Progenitor cell of endocrine pancreas (in vitro differentiated cells): ENCODE data around the gene EML4. TPM values are rescaled to one million over a fixed set of nuclear protein-coding genes. Genes with fewer than 3 reads are reported as not detected.

ENCODE experiments used
- DNase-seq: peaks from one replicate; pipeline ENCODE4 v3.0.0; 2021; ENCODE audit warnings: low spot score; ENCODE audit not compliant: unreplicated experiment
- H3K27ac Mint-ChIP-seq: 2 replicates; pipeline ENCODE4 v1.8.0; 2021; ENCODE audit warnings: mild to moderate bottlenecking, moderate library complexity, mixed read lengths
- H3K27me3 Mint-ChIP-seq: 2 replicates; pipeline ENCODE4 v1.8.0; 2021; ENCODE audit warnings: mixed read lengths
- H3K36me3 Mint-ChIP-seq: 2 replicates; pipeline ENCODE4 v1.8.0; 2022; ENCODE audit warnings: mixed read lengths; ENCODE audit not compliant: insufficient read depth
- H3K4me1 Mint-ChIP-seq: 2 replicates; pipeline ENCODE4 v1.8.0; 2021; ENCODE audit warnings: low read depth, mixed read lengths
- H3K4me3 Mint-ChIP-seq: 2 replicates; pipeline ENCODE4 v1.8.0; 2021; ENCODE audit warnings: low read depth, mild to moderate bottlenecking, moderate library complexity, mixed read lengths
- H3K9me3 Mint-ChIP-seq: 2 replicates; pipeline ENCODE4 v1.8.0; 2021; ENCODE audit warnings: low read depth, mixed read lengths
- CTCF ChIP-seq: fragments of 200-600 bp; sonication (generic); IDR thresholded peaks from one replicate; pipeline ENCODE4 v1.5.0; 2021; ENCODE audit warnings: antibody characterized with exemption, mild to moderate bottlenecking; ENCODE audit not compliant: unreplicated experiment
- total RNA-seq: library from RNA; stranded (reverse); gene quantifications from 2 replicates; pipeline ENCODE4 v1.2.1, GENCODE V29; 2021

EML4 gene
- total RNA-seq, 1 donor from 2014 or later: 75.7 TPM

- Mint-ChIP-seq H3K27ac (no peak overlapping the region), H3K4me3 (no peak overlapping the region), H3K27me3 (no peaks in the 10 kb centered on the region), H3K36me3 (no peaks in the 10 kb centered on the region), H3K4me1 (peaks cover 9% of the 10 kb centered on the region), H3K9me3 (peaks cover 3% of the 10 kb centered on the region)
- no peak for DNase-seq
- no peak for TF ChIP-seq CTCF
Observed at GRCh38 chr2:42199626-42200025, 30.5 kb downstream of the EML4 start.

GRCh38 chr2:42200926-42201855 lies 32.0 kb downstream of the EML4 start:
- H3K36me3 Mint-ChIP-seq: no peaks in the 10 kb centered on the region
- TF ChIP-seq CTCF: no peak
- DNase-seq: no peak
- H3K27ac Mint-ChIP-seq: no peak overlapping the region
- H3K27me3 Mint-ChIP-seq: no peaks in the 10 kb centered on the region
- peaks cover 3% of the 10 kb centered on the region for H3K9me3 Mint-ChIP-seq
- peaks cover 9% of the 10 kb centered on the region for H3K4me1 Mint-ChIP-seq
- no peak overlapping the region for H3K4me3 Mint-ChIP-seq

- H3K27me3 Mint-ChIP-seq: no peaks in the 10 kb centered on the region
- no peaks in the 10 kb centered on the region for H3K36me3 Mint-ChIP-seq
- no peak overlapping the region for H3K27ac Mint-ChIP-seq
- peaks cover 3% of the 10 kb centered on the region for H3K9me3 Mint-ChIP-seq
- peaks cover 2% of the 10 kb centered on the region for H3K4me1 Mint-ChIP-seq
- DNase-seq: no peak
- no peak overlapping the region for H3K4me3 Mint-ChIP-seq
- no peak for TF ChIP-seq CTCF
Observed at GRCh38 chr2:42202634-42203008, 33.5 kb downstream of the EML4 start.

DNA sequence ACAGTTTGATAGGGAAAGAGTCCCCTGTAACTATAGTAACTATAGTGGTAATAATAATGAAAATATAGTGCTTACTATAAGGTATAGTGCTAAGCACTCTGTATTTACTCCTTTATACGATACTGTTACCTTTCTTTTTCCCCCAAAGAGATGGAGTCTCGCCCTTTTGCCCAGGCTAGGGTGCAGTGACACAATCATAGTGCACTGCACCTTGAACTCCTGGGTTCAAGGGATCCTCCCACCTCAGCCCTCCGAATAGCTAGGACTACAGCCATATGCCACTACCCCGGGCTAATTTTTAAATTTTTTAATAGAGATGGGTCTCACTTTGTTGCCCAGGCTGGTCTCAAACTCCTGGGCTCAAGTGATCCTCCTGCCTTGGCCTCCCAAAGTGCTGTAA lies 34.6 kb downstream of the EML4 start:
- Mint-ChIP-seq H3K4me1 (peaks cover 2% of the 10 kb centered on the region), H3K4me3 (no peak overlapping the region), H3K36me3 (no peaks in the 10 kb centered on the region), H3K9me3 (peaks cover under 1% of the 10 kb centered on the region), H3K27ac (no peak overlapping the region), H3K27me3 (no peaks in the 10 kb centered on the region)
- DNase-seq: no peak
- no peak for TF ChIP-seq CTCF

GRCh38 chr2:42205337-42205736 lies 36.2 kb downstream of the EML4 start:
- no peak overlapping the region for H3K27ac Mint-ChIP-seq
- TF ChIP-seq CTCF: no peak
- no peak for DNase-seq
- no peaks in the 10 kb centered on the region for H3K9me3 Mint-ChIP-seq
- peaks cover 2% of the 10 kb centered on the region for H3K4me1 Mint-ChIP-seq
- H3K27me3 Mint-ChIP-seq: no peaks in the 10 kb centered on the region
- H3K36me3 Mint-ChIP-seq: peaks cover 2% of the 10 kb centered on the region
- H3K4me3 Mint-ChIP-seq: no peak overlapping the region
